WTC11 (cell line): ENCODE data around the gene AFP.

ENCODE experiments used
- CTCF ChIP-seq: fragments of 200-600 bp; IDR thresholded peaks from 2 replicates; pipeline ENCODE4 v1.8.0; 2022; ENCODE audit warnings: antibody characterized with exemption
- ELF4 ChIP-seq: sonication (generic); formaldehyde crosslinking; IDR thresholded peaks from 2 replicates; pipeline ENCODE4 v1.8.1; 2022; ENCODE audit warnings: low read depth, mild to moderate bottlenecking, moderate library complexity, missing genetic modification reagents
- ESRRA ChIP-seq: sonication (generic); formaldehyde crosslinking; IDR thresholded peaks from 2 replicates; pipeline ENCODE4 v1.8.1; 2022; ENCODE audit warnings: mild to moderate bottlenecking, missing genetic modification reagents, borderline replicate concordance
- NFYB ChIP-seq: sonication (generic); formaldehyde crosslinking; conservative IDR thresholded peaks from 2 replicates; pipeline ENCODE4 v1.8.0; 2022; ENCODE audit warnings: low read depth, missing genetic modification reagents
- NR2C2 ChIP-seq: sonication (generic); formaldehyde crosslinking; IDR thresholded peaks from 2 replicates; pipeline ENCODE4 v1.8.0; 2022; ENCODE audit warnings: mild to moderate bottlenecking, missing genetic modification reagents
- SMAD4 ChIP-seq: sonication (generic); formaldehyde crosslinking; IDR thresholded peaks from 2 replicates; pipeline ENCODE4 v1.8.0; 2022; ENCODE audit warnings: mild to moderate bottlenecking, missing genetic modification reagents
- USF1 ChIP-seq: sonication (generic); formaldehyde crosslinking; IDR thresholded peaks from 2 replicates; pipeline ENCODE4 v1.8.0; 2022; ENCODE audit warnings: mild to moderate bottlenecking, missing genetic modification reagents
- ZBTB21 ChIP-seq: sonication (generic); formaldehyde crosslinking; IDR thresholded peaks from 2 replicates; pipeline ENCODE4 v1.8.1; 2023; ENCODE audit warnings: mild to moderate bottlenecking, missing genetic modification reagents, borderline replicate concordance
- ZNF121 ChIP-seq: sonication (generic); formaldehyde crosslinking; IDR thresholded peaks from 2 replicates; pipeline ENCODE4 v1.8.0; 2023; ENCODE audit warnings: missing genetic modification reagents
- TF ChIP-seq, protein P1 (sequence below): fragments of 250-450 bp; sonication (Bioruptor Pico); IDR thresholded peaks from 2 replicates; pipeline ENCODE4 v1.8.0; 2021; ENCODE audit warnings: mild to moderate bottlenecking
- TF ChIP-seq, protein P2 (sequence below): sonication (generic); formaldehyde crosslinking; IDR thresholded peaks from 2 replicates; pipeline ENCODE4 v1.8.1; 2023; ENCODE audit warnings: mild to moderate bottlenecking, missing genetic modification reagents, borderline replicate concordance
- TF ChIP-seq, protein P3 (sequence below): sonication (generic); formaldehyde crosslinking; IDR thresholded peaks from 2 replicates; pipeline ENCODE4 v1.8.1; 2023; ENCODE audit warnings: mild to moderate bottlenecking, missing genetic modification reagents, moderate library complexity
- TF ChIP-seq, protein P4 (sequence below): sonication (generic); formaldehyde crosslinking; conservative IDR thresholded peaks from 2 replicates; pipeline ENCODE4 v1.8.1; 2022; ENCODE audit warnings: mild to moderate bottlenecking, missing genetic modification reagents

DNA sequence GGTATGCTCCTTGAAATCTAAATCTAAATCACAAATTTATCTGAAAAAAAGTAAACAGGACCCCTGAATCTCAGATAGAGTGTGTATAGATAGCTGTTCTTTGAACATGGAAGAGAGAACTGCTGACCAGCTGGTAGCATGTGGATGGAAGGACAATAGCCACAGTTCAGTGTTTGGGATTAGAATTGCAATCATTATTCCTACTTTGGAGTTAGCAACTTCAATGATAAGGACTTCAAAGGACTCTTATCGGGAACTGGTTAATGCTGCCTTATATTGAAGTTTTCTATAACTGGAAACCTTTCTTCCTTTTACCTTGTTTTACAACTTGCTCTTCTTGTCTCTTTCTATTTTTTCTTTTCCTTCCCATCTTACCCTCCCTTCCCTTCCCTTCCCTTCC, 50.5 kb downstream of the AFP start:
- TF ChIP-seq CTCF: no peak
- TF ChIP-seq, protein P1, sequence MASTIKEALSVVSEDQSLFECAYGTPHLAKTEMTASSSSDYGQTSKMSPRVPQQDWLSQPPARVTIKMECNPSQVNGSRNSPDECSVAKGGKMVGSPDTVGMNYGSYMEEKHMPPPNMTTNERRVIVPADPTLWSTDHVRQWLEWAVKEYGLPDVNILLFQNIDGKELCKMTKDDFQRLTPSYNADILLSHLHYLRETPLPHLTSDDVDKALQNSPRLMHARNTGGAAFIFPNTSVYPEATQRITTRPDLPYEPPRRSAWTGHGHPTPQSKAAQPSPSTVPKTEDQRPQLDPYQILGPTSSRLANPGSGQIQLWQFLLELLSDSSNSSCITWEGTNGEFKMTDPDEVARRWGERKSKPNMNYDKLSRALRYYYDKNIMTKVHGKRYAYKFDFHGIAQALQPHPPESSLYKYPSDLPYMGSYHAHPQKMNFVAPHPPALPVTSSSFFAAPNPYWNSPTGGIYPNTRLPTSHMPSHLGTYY (CRISPR knock-in tag): no peak
- TF ChIP-seq USF1 (CRISPR knock-in tag): no peak
- no peak for TF ChIP-seq NR2C2 (CRISPR knock-in tag)
- TF ChIP-seq, protein P2, sequence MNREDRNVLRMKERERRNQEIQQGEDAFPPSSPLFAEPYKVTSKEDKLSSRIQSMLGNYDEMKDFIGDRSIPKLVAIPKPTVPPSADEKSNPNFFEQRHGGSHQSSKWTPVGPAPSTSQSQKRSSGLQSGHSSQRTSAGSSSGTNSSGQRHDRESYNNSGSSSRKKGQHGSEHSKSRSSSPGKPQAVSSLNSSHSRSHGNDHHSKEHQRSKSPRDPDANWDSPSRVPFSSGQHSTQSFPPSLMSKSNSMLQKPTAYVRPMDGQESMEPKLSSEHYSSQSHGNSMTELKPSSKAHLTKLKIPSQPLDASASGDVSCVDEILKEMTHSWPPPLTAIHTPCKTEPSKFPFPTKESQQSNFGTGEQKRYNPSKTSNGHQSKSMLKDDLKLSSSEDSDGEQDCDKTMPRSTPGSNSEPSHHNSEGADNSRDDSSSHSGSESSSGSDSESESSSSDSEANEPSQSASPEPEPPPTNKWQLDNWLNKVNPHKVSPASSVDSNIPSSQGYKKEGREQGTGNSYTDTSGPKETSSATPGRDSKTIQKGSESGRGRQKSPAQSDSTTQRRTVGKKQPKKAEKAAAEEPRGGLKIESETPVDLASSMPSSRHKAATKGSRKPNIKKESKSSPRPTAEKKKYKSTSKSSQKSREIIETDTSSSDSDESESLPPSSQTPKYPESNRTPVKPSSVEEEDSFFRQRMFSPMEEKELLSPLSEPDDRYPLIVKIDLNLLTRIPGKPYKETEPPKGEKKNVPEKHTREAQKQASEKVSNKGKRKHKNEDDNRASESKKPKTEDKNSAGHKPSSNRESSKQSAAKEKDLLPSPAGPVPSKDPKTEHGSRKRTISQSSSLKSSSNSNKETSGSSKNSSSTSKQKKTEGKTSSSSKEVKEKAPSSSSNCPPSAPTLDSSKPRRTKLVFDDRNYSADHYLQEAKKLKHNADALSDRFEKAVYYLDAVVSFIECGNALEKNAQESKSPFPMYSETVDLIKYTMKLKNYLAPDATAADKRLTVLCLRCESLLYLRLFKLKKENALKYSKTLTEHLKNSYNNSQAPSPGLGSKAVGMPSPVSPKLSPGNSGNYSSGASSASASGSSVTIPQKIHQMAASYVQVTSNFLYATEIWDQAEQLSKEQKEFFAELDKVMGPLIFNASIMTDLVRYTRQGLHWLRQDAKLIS: no peak
- TF ChIP-seq ZNF121 (CRISPR knock-in tag): no peak
- TF ChIP-seq ELF4: no peak
- TF ChIP-seq ZBTB21 (CRISPR knock-in tag): no peak
- TF ChIP-seq ESRRA (CRISPR knock-in tag): no peak
- TF ChIP-seq, protein P3, sequence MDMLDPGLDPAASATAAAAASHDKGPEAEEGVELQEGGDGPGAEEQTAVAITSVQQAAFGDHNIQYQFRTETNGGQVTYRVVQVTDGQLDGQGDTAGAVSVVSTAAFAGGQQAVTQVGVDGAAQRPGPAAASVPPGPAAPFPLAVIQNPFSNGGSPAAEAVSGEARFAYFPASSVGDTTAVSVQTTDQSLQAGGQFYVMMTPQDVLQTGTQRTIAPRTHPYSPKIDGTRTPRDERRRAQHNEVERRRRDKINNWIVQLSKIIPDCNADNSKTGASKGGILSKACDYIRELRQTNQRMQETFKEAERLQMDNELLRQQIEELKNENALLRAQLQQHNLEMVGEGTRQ: no peak
- TF ChIP-seq NFYB (CRISPR knock-in tag): no peak
- no peak for TF ChIP-seq SMAD4
- TF ChIP-seq, protein P4, sequence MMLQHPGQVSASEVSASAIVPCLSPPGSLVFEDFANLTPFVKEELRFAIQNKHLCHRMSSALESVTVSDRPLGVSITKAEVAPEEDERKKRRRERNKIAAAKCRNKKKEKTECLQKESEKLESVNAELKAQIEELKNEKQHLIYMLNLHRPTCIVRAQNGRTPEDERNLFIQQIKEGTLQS (CRISPR knock-in tag): no peak
